ENCODE results near the gene ANKRD40.

- TF ChIP-seq CTCF (IDR thresholded peaks at IDR 0.05 in 2 of 3, conservative IDR thresholded peaks at IDR 0.05 in 1 of 3; ENCODE audit: borderline replicate concordance in 1 of 3, insufficient read depth in 1 of 3, low read depth in 2 of 3, low read length in 2 of 3) (no peak), EZH2 (IDR thresholded peaks at IDR 0.05) (no peak), POLR2A (IDR thresholded peaks at IDR 0.05; ENCODE audit: borderline replicate concordance, extremely low read depth, insufficient read depth, insufficient read length) (no peak), POLR2AphosphoS5 (IDR thresholded peaks at IDR 0.05; ENCODE audit: low read depth, low read length) (no peak)
Observed at GRCh38 chr17:50656509-50656908, 51.2 kb downstream of the ANKRD40 start.
